Panc1 (cell line): ENCODE results near the gene CHTF18.

ENCODE experiments used
- POLR2AphosphoS5 ChIP-seq: IDR thresholded peaks from 2 replicates; pipeline ENCODE4 v1.6.1; 2012; ENCODE audit warnings: mild to moderate bottlenecking, low read depth, low read length, moderate library complexity
- SIN3A ChIP-seq: IDR thresholded peaks from 2 replicates; pipeline ENCODE4 v1.6.1; 2012; ENCODE audit warnings: low read depth, mild to moderate bottlenecking, low read length, moderate library complexity, borderline replicate concordance; ENCODE audit not compliant: insufficient read depth
- TCF7L2 ChIP-seq: IDR thresholded peaks from 2 replicates; pipeline ENCODE4 v1.6.1; 2011; ENCODE audit warnings: mild to moderate bottlenecking, low read depth, low read length, inconsistent platforms
- TF ChIP-seq, protein P1 (sequence below): fragments of 450-650 bp; IDR thresholded peaks from 2 replicates; pipeline ENCODE4 v1.5.1; 2017; ENCODE audit warnings: mild to moderate bottlenecking
- TF ChIP-seq, protein P2 (sequence below), 2 experiments: IDR thresholded peaks; 2 replicates each; pipeline ENCODE4 v1.6.1; 2011 to 2012; ENCODE audit warnings: low read depth in 2 of 2, control low read depth in 1 of 2, low read length in 1 of 2, mild to moderate bottlenecking in 1 of 2, moderate library complexity in 1 of 2; ENCODE audit not compliant: insufficient read depth in 1 of 2

DNA sequence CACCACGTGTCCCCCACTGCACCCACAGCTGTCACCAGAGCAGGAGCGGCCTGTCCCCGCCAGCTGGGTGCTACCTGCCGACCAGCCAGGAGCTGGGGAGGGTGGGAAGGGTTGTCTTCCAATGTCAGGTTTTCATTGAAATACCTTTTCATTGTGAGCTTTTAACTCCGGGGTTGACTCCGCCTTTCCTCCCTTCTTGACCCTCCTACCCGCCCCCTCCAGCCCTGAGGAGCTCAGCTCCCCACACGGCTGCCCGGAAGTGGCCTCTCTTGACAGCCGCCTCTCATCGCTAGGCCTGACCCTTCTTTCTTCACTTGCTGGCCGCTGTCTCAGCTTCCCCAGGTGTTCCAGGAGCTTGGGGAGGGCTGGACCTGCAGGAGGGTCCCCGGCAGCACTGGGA lies 33.3 kb downstream of the CHTF18 start:
- TF ChIP-seq, protein P1, sequence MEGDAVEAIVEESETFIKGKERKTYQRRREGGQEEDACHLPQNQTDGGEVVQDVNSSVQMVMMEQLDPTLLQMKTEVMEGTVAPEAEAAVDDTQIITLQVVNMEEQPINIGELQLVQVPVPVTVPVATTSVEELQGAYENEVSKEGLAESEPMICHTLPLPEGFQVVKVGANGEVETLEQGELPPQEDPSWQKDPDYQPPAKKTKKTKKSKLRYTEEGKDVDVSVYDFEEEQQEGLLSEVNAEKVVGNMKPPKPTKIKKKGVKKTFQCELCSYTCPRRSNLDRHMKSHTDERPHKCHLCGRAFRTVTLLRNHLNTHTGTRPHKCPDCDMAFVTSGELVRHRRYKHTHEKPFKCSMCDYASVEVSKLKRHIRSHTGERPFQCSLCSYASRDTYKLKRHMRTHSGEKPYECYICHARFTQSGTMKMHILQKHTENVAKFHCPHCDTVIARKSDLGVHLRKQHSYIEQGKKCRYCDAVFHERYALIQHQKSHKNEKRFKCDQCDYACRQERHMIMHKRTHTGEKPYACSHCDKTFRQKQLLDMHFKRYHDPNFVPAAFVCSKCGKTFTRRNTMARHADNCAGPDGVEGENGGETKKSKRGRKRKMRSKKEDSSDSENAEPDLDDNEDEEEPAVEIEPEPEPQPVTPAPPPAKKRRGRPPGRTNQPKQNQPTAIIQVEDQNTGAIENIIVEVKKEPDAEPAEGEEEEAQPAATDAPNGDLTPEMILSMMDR, result no peak
- TF ChIP-seq, protein P2, sequence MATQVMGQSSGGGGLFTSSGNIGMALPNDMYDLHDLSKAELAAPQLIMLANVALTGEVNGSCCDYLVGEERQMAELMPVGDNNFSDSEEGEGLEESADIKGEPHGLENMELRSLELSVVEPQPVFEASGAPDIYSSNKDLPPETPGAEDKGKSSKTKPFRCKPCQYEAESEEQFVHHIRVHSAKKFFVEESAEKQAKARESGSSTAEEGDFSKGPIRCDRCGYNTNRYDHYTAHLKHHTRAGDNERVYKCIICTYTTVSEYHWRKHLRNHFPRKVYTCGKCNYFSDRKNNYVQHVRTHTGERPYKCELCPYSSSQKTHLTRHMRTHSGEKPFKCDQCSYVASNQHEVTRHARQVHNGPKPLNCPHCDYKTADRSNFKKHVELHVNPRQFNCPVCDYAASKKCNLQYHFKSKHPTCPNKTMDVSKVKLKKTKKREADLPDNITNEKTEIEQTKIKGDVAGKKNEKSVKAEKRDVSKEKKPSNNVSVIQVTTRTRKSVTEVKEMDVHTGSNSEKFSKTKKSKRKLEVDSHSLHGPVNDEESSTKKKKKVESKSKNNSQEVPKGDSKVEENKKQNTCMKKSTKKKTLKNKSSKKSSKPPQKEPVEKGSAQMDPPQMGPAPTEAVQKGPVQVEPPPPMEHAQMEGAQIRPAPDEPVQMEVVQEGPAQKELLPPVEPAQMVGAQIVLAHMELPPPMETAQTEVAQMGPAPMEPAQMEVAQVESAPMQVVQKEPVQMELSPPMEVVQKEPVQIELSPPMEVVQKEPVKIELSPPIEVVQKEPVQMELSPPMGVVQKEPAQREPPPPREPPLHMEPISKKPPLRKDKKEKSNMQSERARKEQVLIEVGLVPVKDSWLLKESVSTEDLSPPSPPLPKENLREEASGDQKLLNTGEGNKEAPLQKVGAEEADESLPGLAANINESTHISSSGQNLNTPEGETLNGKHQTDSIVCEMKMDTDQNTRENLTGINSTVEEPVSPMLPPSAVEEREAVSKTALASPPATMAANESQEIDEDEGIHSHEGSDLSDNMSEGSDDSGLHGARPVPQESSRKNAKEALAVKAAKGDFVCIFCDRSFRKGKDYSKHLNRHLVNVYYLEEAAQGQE (IDR thresholded peaks at IDR 0.05; ENCODE audit: insufficient read depth in 1 of 2, low read depth in 2 of 2, low read length in 1 of 2), result no peak
- TF ChIP-seq SIN3A, result no peak
- TF ChIP-seq POLR2AphosphoS5, result no peak
- no peak for TF ChIP-seq TCF7L2
